Neuronal stem cell (in vitro differentiated cells): ENCODE results near the gene COX7A1.
"Not testable (repeated sequence)": the region's sequence is repeated elsewhere in the genome, so short reads cannot be mapped to it uniquely, and the experiment has no call there.

Experiments used
- DNase-seq: peaks from one replicate; pipeline ENCODE4 v3.0.0-alpha.2; 2013; ENCODE audit warnings: low spot score
- H2AFZ ChIP-seq: one replicate; pipeline ENCODE4 v1.6.1; 2013; ENCODE audit warnings: mild to moderate bottlenecking, low read length, inconsistent platforms
- H2AK5ac ChIP-seq: 2 replicates; pipeline ENCODE4 v1.6.1; 2013; ENCODE audit warnings: low read depth, mild to moderate bottlenecking, inconsistent platforms, low read length, moderate library complexity, mixed read lengths
- H2BK120ac ChIP-seq: 2 replicates; pipeline ENCODE4 v1.6.1; 2013; ENCODE audit warnings: low read depth, mild to moderate bottlenecking, inconsistent platforms, low read length, moderate library complexity, mixed read lengths
- H2BK12ac ChIP-seq: one replicate; pipeline ENCODE4 v1.6.1; 2013; ENCODE audit warnings: low read length, inconsistent platforms
- H2BK15ac ChIP-seq: 2 replicates; pipeline ENCODE4 v1.6.1; 2013; ENCODE audit warnings: mild to moderate bottlenecking, low read length, inconsistent platforms, mixed read lengths
- H2BK5ac ChIP-seq: one replicate; pipeline ENCODE4 v1.6.1; 2013; ENCODE audit warnings: inconsistent platforms, mild to moderate bottlenecking, low read length, moderate library complexity
- H3K14ac ChIP-seq: one replicate; pipeline ENCODE4 v1.6.1; 2013; ENCODE audit warnings: low read length, inconsistent platforms
- H3K18ac ChIP-seq: 2 replicates; pipeline ENCODE4 v1.6.1; 2013; ENCODE audit warnings: low read length, inconsistent platforms
- H3K23ac ChIP-seq: 2 replicates; pipeline ENCODE4 v1.6.1; 2013; ENCODE audit warnings: low read depth, mild to moderate bottlenecking, mixed read lengths, low read length, inconsistent platforms; ENCODE audit not compliant: poor library complexity
- H3K27ac ChIP-seq: replicated peaks from 3 replicates; pipeline ENCODE4 v1.5.1; 2013; ENCODE audit warnings: low read length, inconsistent platforms
- H3K27me3 ChIP-seq, 3 experiments: 2 replicates each; pipeline ENCODE4 v1.6.1; 2013; ENCODE audit warnings: low read length in 3 of 3, mild to moderate bottlenecking in 2 of 3, inconsistent platforms in 1 of 3, low read depth in 1 of 3, mixed read lengths in 1 of 3, moderate library complexity in 1 of 3; ENCODE audit not compliant: control insufficient read depth in 3 of 3, insufficient read depth in 3 of 3
- H3K36me3 ChIP-seq, 2 donors: replicated peaks in 1 of 2; 2 replicates each; pipeline ENCODE4 v1.6.1; 2013; ENCODE audit warnings: low read length in 2 of 2; ENCODE audit not compliant: control insufficient read depth in 2 of 2, insufficient read depth in 2 of 2
- H3K4ac ChIP-seq: 2 replicates; pipeline ENCODE4 v1.6.1; 2013; ENCODE audit warnings: inconsistent platforms, mild to moderate bottlenecking, low read length, moderate library complexity
- H3K4me1 ChIP-seq, 2 donors: 1 replicate in 1 of 2; 2 replicates in 1 of 2; pipeline ENCODE4 v1.6.1; 2013; ENCODE audit warnings: low read length in 2 of 2, low read depth in 1 of 2; ENCODE audit not compliant: control insufficient read depth in 2 of 2, insufficient read depth in 1 of 2
- H3K4me2 ChIP-seq: one replicate; pipeline ENCODE4 v1.6.1; 2013; ENCODE audit warnings: mild to moderate bottlenecking, low read length, inconsistent platforms; ENCODE audit not compliant: insufficient read depth, poor library complexity, severe bottlenecking
- H3K4me3 ChIP-seq, 2 donors: 2 replicates each; pipeline ENCODE4 v1.5.1; 2013; ENCODE audit warnings: low read length in 2 of 2, mild to moderate bottlenecking in 2 of 2, inconsistent platforms in 1 of 2, moderate library complexity in 1 of 2
- H3K79me1 ChIP-seq: one replicate; pipeline ENCODE4 v1.6.1; 2013; ENCODE audit warnings: low read depth, mild to moderate bottlenecking, inconsistent platforms, low read length, moderate library complexity
- H3K9ac ChIP-seq: one replicate; pipeline ENCODE4 v1.6.1; 2013; ENCODE audit warnings: mild to moderate bottlenecking, low read depth, low read length, inconsistent platforms; ENCODE audit not compliant: poor library complexity
- H3K9me3 ChIP-seq, 2 donors: replicated peaks in 1 of 2; 2 replicates each; pipeline versions ENCODE3 to v1.6.1; 2013; ENCODE audit warnings: low read length in 2 of 2, mild to moderate bottlenecking in 2 of 2, inconsistent platforms in 1 of 2, low read depth in 1 of 2, mixed read lengths in 1 of 2, moderate library complexity in 1 of 2; ENCODE audit not compliant: control insufficient read depth in 2 of 2, insufficient read depth in 1 of 2
- H4K8ac ChIP-seq: one replicate; pipeline ENCODE4 v1.6.1; 2013; ENCODE audit warnings: low read depth, mild to moderate bottlenecking, inconsistent platforms, low read length, moderate library complexity
- H4K91ac ChIP-seq: one replicate; pipeline ENCODE4 v1.6.1; 2013; ENCODE audit warnings: low read length, low read depth, mild to moderate bottlenecking, inconsistent platforms; ENCODE audit not compliant: poor library complexity
- WGBS, 2 donors: extraction: QIAGEN DNeasy Blood & Tissue Kit; methylation state at CpG; one replicate each; pipeline ENCODE4 v1.1.7; 2013; ENCODE audit warnings: missing lambda C conversion rate in 2 of 2, mixed read lengths in 1 of 2; ENCODE audit not compliant: insufficient read length in 2 of 2, insufficient replicate concordance in 1 of 2; ENCODE audit errors: extremely low coverage in 2 of 2; 5-methylcytosine and 5-hydroxymethylcytosine counted together

The COX7A1 gene

GRCh38 chr19:36131221-36131620 lies 21.0 kb downstream of the COX7A1 start:
- not testable (repeated sequence) for H2AFZ ChIP-seq, H3K18ac ChIP-seq, H2BK12ac ChIP-seq, H2BK15ac ChIP-seq, H4K91ac ChIP-seq, H3K9ac ChIP-seq, H2BK120ac ChIP-seq, H2BK5ac ChIP-seq, H3K4me2 ChIP-seq, H3K27me3 ChIP-seq, H3K36me3 ChIP-seq, H3K79me1 ChIP-seq, H3K23ac ChIP-seq, H3K4ac ChIP-seq, H3K4me3 ChIP-seq, H3K27ac ChIP-seq, H2AK5ac ChIP-seq, H4K8ac ChIP-seq, DNase-seq, H3K4me1 ChIP-seq, H3K14ac ChIP-seq, H3K9me3 ChIP-seq
- whole genome bisulfite sequencing, 2 donors, result no CpG with 5 or more reads among the region's 6 CpGs

GRCh38 chr19:36128392-36128736 lies 23.9 kb downstream of the COX7A1 start:
- H3K14ac ChIP-seq, result no peak overlapping the region

GRCh38 chr19:36125557-36125956 lies 26.7 kb downstream of the COX7A1 start:
- no peak overlapping the region for H2BK12ac ChIP-seq
- no peak overlapping the region for H2AK5ac ChIP-seq
- no peak overlapping the region for H2AFZ ChIP-seq
- no peaks in the 10 kb centered on the region for H3K27me3 ChIP-seq
- H3K79me1 ChIP-seq, result peaks cover 5% of the 10 kb centered on the region
- no peaks in the 10 kb centered on the region for H3K9me3 ChIP-seq
- H4K91ac ChIP-seq, result no peak overlapping the region
- H3K9ac ChIP-seq, result no peak overlapping the region
- no peak overlapping the region for H4K8ac ChIP-seq
- no peak overlapping the region for H2BK15ac ChIP-seq
- no peak overlapping the region for H3K23ac ChIP-seq
- DNase-seq, result no peak
- H3K4me1 ChIP-seq, result peaks cover 0 to 2% of the 10 kb centered on the region in 2 donors
- H3K4me2 ChIP-seq, result no peak overlapping the region
- H3K4me3 ChIP-seq, result no peak overlapping the region
- H2BK120ac ChIP-seq, result no peak overlapping the region
- H3K4ac ChIP-seq, result no peak overlapping the region
- H3K27ac ChIP-seq, result no peak overlapping the region
- H3K18ac ChIP-seq, result no peak overlapping the region
- no CpG with 5 or more reads among the region's 9 CpGs for WGBS, 2 donors
- peaks cover 23 to 49% of the 10 kb centered on the region in 2 donors for H3K36me3 ChIP-seq
- no peak overlapping the region for H2BK5ac ChIP-seq
- H3K14ac ChIP-seq, result no peak overlapping the region

More at GRCh38 chr19:36128392-36128736, 23.9 kb downstream of the COX7A1 start:
- peaks cover 0 to 2% of the 10 kb centered on the region in 2 donors for H3K4me1 ChIP-seq
- peak overlapping the region; percentile 8 for H2BK5ac ChIP-seq
- H3K4ac ChIP-seq, result no peak overlapping the region
- no peak overlapping the region for H2BK12ac ChIP-seq
- no CpG with 5 or more reads among the region's 10 CpGs for WGBS, 2 donors
- H2BK15ac ChIP-seq, result no peak overlapping the region
- H3K27ac ChIP-seq, result peak overlapping the region; percentile 91
- H3K36me3 ChIP-seq, result peaks cover 16 to 25% of the 10 kb centered on the region in 2 donors
- no peak overlapping the region for H3K23ac ChIP-seq
- no peak for DNase-seq
- H3K27me3 ChIP-seq, result no peaks in the 10 kb centered on the region
- H2AFZ ChIP-seq, result peak overlapping the region; percentile 94
- no peak overlapping the region for H4K8ac ChIP-seq
- H2AK5ac ChIP-seq, result no peak overlapping the region
- no peaks in the 10 kb centered on the region for H3K9me3 ChIP-seq
- H3K79me1 ChIP-seq, result no peaks in the 10 kb centered on the region
- peak overlapping the region; percentile 88 for H3K4me2 ChIP-seq
- peak overlapping the region; percentile 58 to 69 for H3K4me3 ChIP-seq
- no peak overlapping the region for H2BK120ac ChIP-seq
- H4K91ac ChIP-seq, result no peak overlapping the region
- no peak overlapping the region for H3K9ac ChIP-seq
- peak overlapping the region; percentile 61 for H3K18ac ChIP-seq

- no peak overlapping the region for H2BK15ac ChIP-seq
- H3K4me1 ChIP-seq, result peaks cover 0 to 6% of the 10 kb centered on the region in 2 donors
- no peak overlapping the region for H3K4me3 ChIP-seq
- H2BK5ac ChIP-seq, result peak overlapping the region; percentile 13
- no CpG with 5 or more reads among the region's 49 CpGs for WGBS, 2 donors
- no peaks in the 10 kb centered on the region for H3K9me3 ChIP-seq
- H3K14ac ChIP-seq, result no peak overlapping the region
- no peak overlapping the region for H4K8ac ChIP-seq
- peaks cover 14% of the 10 kb centered on the region for H3K79me1 ChIP-seq
- H3K18ac ChIP-seq, result no peak overlapping the region
- no peak overlapping the region for H2AK5ac ChIP-seq
- no peak for DNase-seq
- H2BK12ac ChIP-seq, result no peak overlapping the region
- no peak overlapping the region for H4K91ac ChIP-seq
- H3K4ac ChIP-seq, result no peak overlapping the region
- no peak overlapping the region for H2BK120ac ChIP-seq
- no peak overlapping the region for H3K27ac ChIP-seq
- no peak overlapping the region for H2AFZ ChIP-seq
- H3K36me3 ChIP-seq, result peaks cover 31 to 86% of the 10 kb centered on the region in 2 donors
- H3K27me3 ChIP-seq, result no peaks in the 10 kb centered on the region
- no peak overlapping the region for H3K9ac ChIP-seq
- no peak overlapping the region for H3K4me2 ChIP-seq
- H3K23ac ChIP-seq, result peak overlapping the region; percentile 20
These were observed 30.6 kb downstream of the COX7A1 start for GRCh38 chr19:36121486-36122124.
